HL-60 (cell line): ENCODE data around the gene PARD6G.
"Not testable (repeated sequence)": the region's sequence is repeated elsewhere in the genome, so short reads cannot be mapped to it uniquely, and the experiment has no call there.

Experiments
- DNase-seq, 2 experiments: peaks; one replicate each; pipeline ENCODE4 v3.0.0-alpha.2; 2010 to 2020; ENCODE audit warnings: low read depth in 1 of 2, low spot score in 1 of 2
- H3K27ac ChIP-seq: fragments of 250-450 bp; sonication (Bioruptor Pico); replicated peaks from 2 replicates; pipeline ENCODE4 v1.5.1; 2020; ENCODE audit warnings: mild to moderate bottlenecking, moderate library complexity
- H3K27me3 ChIP-seq: fragments of 250-450 bp; sonication (Bioruptor Pico); 2 replicates; pipeline ENCODE4 v1.5.1; 2021; ENCODE audit warnings: mild to moderate bottlenecking, moderate library complexity; ENCODE audit not compliant: insufficient read depth, poor library complexity, severe bottlenecking
- H3K4me3 ChIP-seq: replicated peaks from 2 replicates; pipeline ENCODE4 v1.5.1; 2011; ENCODE audit warnings: mild to moderate bottlenecking, control low read depth, low read length; ENCODE audit not compliant: insufficient read depth
- GABPA ChIP-seq: IDR thresholded peaks from 2 replicates; pipeline ENCODE4 v1.6.1; 2012; ENCODE audit warnings: low read depth
- POLR2AphosphoS5 ChIP-seq: IDR thresholded peaks from 2 replicates; pipeline ENCODE4 v1.6.1; 2012; ENCODE audit warnings: low read depth
- SPI1 ChIP-seq: IDR thresholded peaks from 2 replicates; pipeline ENCODE4 v1.6.1; 2012; ENCODE audit warnings: low read depth, mild to moderate bottlenecking, borderline replicate concordance
- TF ChIP-seq, protein P1 (sequence below): IDR thresholded peaks from one replicate; pipeline ENCODE4 v1.5.1; 2011; ENCODE audit warnings: low read length, control low read depth, inconsistent platforms; ENCODE audit not compliant: insufficient read depth
- TF ChIP-seq, protein P2 (sequence below): IDR thresholded peaks from 2 replicates; pipeline ENCODE4 v1.6.1; 2012; ENCODE audit warnings: low read depth; ENCODE audit not compliant: insufficient replicate concordance

The PARD6G gene

DNA sequence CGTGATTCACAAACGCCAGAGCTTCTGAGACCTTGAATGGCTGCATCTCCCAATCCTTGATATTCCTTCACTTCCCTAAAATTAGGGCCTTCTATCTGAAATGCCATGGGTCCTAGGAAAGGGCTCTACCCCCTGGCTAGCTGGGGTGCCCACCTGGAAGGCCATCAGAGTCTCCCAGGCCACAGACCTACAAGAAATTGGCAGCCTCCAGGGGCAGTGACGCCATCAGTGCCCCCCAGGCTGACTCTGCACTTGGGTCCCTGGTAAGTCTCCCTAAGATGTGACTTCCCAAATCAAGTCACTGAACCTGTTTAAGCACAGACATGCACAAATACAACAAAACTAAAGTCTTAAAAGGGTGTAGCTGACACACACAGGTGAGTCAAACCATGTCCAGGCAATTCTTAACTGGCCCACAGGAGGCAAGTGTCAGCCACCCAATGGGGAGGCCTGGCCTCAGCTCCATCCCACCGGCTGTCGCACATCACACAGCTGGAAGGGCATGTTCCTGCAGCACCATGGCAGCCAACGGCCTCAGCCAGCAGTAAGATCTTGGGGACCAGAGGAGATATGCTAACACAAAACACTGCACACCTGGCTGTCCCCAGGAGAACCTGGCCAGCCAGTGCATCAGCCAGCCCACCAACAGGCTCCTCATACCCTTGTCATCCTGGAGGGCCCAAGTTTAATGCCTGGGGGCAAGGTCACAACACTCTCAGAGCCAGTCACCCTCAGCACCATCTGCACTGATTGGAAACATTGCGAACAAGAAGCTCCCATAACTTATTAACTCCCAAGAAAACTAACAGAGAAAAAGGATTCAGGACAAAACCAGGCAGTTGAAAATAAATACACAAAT lies 5.2 kb downstream of the PARD6G start:
- no peak overlapping the region for H3K4me3 ChIP-seq
- no peak for DNase-seq
- no peak overlapping the region for H3K27ac ChIP-seq
- TF ChIP-seq SPI1 (no peak), POLR2AphosphoS5 (no peak), GABPA (no peak)
- TF ChIP-seq, protein P1, sequence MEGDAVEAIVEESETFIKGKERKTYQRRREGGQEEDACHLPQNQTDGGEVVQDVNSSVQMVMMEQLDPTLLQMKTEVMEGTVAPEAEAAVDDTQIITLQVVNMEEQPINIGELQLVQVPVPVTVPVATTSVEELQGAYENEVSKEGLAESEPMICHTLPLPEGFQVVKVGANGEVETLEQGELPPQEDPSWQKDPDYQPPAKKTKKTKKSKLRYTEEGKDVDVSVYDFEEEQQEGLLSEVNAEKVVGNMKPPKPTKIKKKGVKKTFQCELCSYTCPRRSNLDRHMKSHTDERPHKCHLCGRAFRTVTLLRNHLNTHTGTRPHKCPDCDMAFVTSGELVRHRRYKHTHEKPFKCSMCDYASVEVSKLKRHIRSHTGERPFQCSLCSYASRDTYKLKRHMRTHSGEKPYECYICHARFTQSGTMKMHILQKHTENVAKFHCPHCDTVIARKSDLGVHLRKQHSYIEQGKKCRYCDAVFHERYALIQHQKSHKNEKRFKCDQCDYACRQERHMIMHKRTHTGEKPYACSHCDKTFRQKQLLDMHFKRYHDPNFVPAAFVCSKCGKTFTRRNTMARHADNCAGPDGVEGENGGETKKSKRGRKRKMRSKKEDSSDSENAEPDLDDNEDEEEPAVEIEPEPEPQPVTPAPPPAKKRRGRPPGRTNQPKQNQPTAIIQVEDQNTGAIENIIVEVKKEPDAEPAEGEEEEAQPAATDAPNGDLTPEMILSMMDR, result no peak
- TF ChIP-seq, protein P2, sequence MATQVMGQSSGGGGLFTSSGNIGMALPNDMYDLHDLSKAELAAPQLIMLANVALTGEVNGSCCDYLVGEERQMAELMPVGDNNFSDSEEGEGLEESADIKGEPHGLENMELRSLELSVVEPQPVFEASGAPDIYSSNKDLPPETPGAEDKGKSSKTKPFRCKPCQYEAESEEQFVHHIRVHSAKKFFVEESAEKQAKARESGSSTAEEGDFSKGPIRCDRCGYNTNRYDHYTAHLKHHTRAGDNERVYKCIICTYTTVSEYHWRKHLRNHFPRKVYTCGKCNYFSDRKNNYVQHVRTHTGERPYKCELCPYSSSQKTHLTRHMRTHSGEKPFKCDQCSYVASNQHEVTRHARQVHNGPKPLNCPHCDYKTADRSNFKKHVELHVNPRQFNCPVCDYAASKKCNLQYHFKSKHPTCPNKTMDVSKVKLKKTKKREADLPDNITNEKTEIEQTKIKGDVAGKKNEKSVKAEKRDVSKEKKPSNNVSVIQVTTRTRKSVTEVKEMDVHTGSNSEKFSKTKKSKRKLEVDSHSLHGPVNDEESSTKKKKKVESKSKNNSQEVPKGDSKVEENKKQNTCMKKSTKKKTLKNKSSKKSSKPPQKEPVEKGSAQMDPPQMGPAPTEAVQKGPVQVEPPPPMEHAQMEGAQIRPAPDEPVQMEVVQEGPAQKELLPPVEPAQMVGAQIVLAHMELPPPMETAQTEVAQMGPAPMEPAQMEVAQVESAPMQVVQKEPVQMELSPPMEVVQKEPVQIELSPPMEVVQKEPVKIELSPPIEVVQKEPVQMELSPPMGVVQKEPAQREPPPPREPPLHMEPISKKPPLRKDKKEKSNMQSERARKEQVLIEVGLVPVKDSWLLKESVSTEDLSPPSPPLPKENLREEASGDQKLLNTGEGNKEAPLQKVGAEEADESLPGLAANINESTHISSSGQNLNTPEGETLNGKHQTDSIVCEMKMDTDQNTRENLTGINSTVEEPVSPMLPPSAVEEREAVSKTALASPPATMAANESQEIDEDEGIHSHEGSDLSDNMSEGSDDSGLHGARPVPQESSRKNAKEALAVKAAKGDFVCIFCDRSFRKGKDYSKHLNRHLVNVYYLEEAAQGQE, result no peak
- H3K27me3 ChIP-seq, result peaks cover 10% of the 10 kb centered on the region

DNA sequence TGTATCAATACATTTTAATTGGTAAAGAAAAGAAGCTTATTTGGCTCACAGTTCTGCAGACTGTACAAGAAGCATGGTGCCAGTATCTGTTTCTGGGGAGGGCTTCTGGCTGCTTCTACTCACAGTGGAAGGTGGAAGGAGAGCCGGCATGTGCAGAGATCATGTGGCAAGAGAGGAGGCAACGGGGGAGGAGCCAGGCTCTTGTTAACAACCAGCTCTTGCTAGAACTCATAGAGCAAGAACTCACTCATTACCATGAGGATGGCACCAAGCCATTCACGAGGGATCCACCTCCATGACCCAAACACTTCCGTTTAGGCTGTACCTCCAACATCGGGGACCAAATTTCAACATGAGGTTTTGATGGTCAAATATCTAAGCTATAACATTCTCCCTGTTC lies 7.5 kb downstream of the PARD6G start:
- H3K27me3 ChIP-seq, result no peaks in the 10 kb centered on the region
- no peak overlapping the region for H3K4me3 ChIP-seq
- no peak for DNase-seq
- no peak for TF ChIP-seq POLR2AphosphoS5
- TF ChIP-seq SPI1, result no peak
- TF ChIP-seq, protein P1, result no peak
- TF ChIP-seq GABPA, result no peak
- TF ChIP-seq, protein P2, result no peak
- no peak overlapping the region for H3K27ac ChIP-seq

DNA sequence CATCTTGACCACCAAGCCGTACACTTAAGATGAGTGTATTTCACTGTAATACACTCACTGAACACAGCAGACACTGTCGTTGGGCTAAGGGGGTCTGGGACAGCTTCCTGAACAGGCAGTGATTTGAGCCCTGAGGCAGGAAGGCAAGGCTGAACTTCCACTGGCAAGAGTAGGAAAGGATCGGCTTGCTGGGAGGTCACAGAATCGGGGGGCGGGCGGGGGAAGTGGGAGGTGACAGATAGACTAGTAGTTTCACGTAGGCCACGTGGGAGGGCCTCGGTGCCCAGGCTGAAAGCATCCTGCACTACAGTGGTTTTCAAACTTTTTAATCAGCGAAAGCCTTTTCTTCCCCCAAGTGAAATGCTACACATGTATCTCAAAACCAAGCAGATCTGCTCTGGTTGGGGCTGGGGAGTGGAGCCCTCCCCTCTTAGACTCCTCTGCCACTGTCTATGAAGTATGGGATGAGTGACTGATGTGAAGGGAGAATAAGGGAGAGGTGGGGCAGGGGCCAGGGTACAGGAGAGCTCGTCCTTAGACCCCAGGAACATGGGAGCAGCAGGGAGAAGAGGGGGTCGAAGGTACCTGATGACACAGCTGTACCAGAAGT lies 8.6 kb downstream of the PARD6G start:
- DNase-seq, result no peak
- H3K4me3 ChIP-seq, result no peak overlapping the region
- no peak for TF ChIP-seq SPI1
- TF ChIP-seq, protein P2, result no peak
- no peak for TF ChIP-seq POLR2AphosphoS5
- no peak for TF ChIP-seq GABPA
- TF ChIP-seq, protein P1, result no peak
- no peak overlapping the region for H3K27ac ChIP-seq
- no peaks in the 10 kb centered on the region for H3K27me3 ChIP-seq

DNA sequence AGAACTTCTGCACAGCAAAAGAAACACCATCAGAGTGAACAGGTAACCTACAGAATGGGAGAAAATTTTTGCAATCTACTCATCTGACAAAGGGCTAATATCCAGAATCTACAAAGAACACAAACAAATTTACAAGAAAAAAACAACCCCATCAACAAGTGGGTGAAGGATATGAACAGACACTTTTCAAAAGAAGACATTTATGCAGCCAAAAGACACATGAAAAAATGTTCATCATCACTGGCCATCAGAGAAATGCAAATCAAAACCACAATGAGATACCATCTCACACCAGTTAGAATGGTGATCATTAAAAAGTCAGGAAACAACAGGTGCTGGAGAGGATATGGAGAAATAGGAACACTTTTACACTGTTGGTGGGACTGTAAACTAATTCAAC lies 9.8 kb downstream of the PARD6G start:
- not testable (repeated sequence) for H3K27me3 ChIP-seq, H3K27ac ChIP-seq, H3K4me3 ChIP-seq, DNase-seq
